ENCODE data around the gene SLC22A23.

DNA sequence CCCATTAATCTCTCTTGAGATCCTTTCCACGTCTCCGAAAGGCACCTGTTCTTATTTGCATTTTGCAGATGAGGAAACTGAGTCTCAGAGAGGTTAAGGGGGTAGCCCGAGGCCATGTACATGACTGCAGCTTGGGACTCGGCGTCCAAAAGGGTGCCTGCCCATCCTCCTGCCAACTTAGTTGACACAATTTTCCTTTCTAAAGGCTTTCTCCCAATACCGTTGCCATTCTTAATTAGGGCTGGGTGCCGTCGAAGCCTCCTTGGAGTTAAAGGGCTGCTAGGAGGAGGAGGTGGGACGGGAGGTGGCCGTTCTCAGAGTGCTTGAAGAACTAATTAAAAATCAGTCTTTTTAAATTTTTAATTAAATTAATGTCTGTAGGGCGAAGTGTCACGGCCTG lies 198.6 kb downstream of the SLC22A23 start:
- TF ChIP-seq, protein P1, sequence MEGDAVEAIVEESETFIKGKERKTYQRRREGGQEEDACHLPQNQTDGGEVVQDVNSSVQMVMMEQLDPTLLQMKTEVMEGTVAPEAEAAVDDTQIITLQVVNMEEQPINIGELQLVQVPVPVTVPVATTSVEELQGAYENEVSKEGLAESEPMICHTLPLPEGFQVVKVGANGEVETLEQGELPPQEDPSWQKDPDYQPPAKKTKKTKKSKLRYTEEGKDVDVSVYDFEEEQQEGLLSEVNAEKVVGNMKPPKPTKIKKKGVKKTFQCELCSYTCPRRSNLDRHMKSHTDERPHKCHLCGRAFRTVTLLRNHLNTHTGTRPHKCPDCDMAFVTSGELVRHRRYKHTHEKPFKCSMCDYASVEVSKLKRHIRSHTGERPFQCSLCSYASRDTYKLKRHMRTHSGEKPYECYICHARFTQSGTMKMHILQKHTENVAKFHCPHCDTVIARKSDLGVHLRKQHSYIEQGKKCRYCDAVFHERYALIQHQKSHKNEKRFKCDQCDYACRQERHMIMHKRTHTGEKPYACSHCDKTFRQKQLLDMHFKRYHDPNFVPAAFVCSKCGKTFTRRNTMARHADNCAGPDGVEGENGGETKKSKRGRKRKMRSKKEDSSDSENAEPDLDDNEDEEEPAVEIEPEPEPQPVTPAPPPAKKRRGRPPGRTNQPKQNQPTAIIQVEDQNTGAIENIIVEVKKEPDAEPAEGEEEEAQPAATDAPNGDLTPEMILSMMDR (IDR thresholded peaks at IDR 0.05), result no peak
- TF ChIP-seq POLR2A (IDR thresholded peaks at IDR 0.05), result no peak
